ENCODE measurements around the gene WASF2.

WASF2 gene

DNA sequence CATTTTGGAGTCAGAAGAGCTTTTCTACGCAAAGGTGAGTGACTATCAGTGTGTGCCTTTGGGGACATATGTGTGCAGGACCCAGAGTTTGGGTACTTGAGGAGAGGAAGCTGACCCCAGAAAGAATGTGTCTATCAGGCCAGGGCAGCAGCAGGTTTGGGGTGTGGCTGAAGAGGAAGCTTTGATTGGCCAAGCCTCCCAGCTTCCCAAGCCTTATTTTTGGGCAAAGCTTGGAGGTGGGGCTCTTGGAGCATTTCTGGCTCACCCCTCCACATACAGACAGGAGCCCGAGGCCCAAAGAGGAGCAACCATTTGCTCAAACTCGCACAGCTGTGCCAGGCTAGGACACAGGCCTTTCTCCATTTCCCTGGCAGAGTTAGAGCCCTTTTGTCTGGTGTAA lies 92.9 kb downstream of the WASF2 start:
- H4K20me1 ChIP-seq (ENCODE audit: insufficient read depth, low read length), result no peaks in the 10 kb centered on the region
- ATAC-seq (ENCODE audit: insufficient read depth, low read depth) (no peak), DNase-seq (no peak)
- peaks cover 5% of the 10 kb centered on the region; the same call in 1 of the 2 replicates for H3K4me1 ChIP-seq (ENCODE audit: insufficient read depth, low read length)
- no peaks in the 10 kb centered on the region for H3K36me3 ChIP-seq (ENCODE audit: insufficient read depth, low read length)
- no peak overlapping the region for H3K27ac ChIP-seq (ENCODE audit: low read length)
- H2AFZ ChIP-seq (ENCODE audit: low read depth, low read length), result no peak overlapping the region
- no peaks in the 10 kb centered on the region for H3K79me2 ChIP-seq (ENCODE audit: insufficient read depth, low read length)
- no peak overlapping the region for H3K9ac ChIP-seq (ENCODE audit: low read depth, low read length)
- no peaks in the 10 kb centered on the region for H3K27me3 ChIP-seq (ENCODE audit: insufficient read depth, low read length, poor library complexity)
- no peak overlapping the region for H3K4me2 ChIP-seq (ENCODE audit: insufficient read depth, low read length)
- no peak overlapping the region for H3K4me3 ChIP-seq (ENCODE audit: low read depth in 1 of 2, low read length in 2 of 2)
- TF ChIP-seq, protein P1, sequence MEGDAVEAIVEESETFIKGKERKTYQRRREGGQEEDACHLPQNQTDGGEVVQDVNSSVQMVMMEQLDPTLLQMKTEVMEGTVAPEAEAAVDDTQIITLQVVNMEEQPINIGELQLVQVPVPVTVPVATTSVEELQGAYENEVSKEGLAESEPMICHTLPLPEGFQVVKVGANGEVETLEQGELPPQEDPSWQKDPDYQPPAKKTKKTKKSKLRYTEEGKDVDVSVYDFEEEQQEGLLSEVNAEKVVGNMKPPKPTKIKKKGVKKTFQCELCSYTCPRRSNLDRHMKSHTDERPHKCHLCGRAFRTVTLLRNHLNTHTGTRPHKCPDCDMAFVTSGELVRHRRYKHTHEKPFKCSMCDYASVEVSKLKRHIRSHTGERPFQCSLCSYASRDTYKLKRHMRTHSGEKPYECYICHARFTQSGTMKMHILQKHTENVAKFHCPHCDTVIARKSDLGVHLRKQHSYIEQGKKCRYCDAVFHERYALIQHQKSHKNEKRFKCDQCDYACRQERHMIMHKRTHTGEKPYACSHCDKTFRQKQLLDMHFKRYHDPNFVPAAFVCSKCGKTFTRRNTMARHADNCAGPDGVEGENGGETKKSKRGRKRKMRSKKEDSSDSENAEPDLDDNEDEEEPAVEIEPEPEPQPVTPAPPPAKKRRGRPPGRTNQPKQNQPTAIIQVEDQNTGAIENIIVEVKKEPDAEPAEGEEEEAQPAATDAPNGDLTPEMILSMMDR (IDR thresholded peaks at IDR 0.05; ENCODE audit: borderline replicate concordance, extremely low read depth, low read length, poor library complexity, severe bottlenecking), result no peak
- TF ChIP-seq EZH2 (IDR thresholded peaks at IDR 0.05; ENCODE audit: borderline replicate concordance, low read depth, low read length, severe bottlenecking), result no peak
- no peaks in the 10 kb centered on the region for H3K9me3 ChIP-seq (ENCODE audit: insufficient read depth, low read length, severe bottlenecking)

DNA sequence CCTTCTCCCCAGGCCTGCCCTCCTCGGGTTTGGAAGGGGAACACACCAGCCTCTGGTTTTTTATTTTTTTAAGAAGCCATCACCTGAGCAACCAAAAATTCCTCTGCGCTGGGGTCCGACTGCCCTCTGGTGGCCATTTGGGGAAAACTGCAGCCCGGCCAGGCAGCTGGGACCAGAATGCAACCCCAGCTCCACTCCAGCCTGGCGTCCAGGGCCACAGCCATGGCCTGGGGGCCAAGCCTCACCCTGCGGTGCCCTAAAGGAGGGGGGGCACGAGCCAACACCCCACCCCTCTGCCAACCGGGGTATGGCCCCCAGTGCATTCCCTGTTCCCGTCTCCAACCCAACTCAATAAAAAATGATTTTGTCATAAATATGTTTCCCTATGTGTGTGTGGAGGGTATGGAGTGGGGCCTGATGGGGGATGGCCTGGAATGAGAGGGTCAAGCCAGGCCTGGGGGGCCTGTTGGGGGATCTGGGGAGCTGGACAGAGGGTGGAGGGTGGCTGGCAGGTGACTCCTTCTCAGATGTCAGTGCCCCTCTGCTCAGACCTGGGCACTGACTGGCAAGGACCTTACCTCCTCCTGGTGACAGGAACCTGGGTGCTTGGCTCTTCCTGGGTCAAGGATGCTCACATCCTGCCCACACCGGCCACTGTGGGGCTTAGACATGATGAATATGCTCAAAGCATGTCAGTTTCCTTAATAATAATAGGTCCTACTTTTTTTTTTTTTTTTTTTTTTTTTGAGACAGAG lies 94.3 kb downstream of the WASF2 start:
- Histone ChIP-seq H3K27ac (ENCODE audit: low read length) (no peak overlapping the region), H2AFZ (ENCODE audit: low read depth, low read length) (peak overlapping the region; percentile 67), H3K4me2 (ENCODE audit: insufficient read depth, low read length) (no peak overlapping the region)

DNA sequence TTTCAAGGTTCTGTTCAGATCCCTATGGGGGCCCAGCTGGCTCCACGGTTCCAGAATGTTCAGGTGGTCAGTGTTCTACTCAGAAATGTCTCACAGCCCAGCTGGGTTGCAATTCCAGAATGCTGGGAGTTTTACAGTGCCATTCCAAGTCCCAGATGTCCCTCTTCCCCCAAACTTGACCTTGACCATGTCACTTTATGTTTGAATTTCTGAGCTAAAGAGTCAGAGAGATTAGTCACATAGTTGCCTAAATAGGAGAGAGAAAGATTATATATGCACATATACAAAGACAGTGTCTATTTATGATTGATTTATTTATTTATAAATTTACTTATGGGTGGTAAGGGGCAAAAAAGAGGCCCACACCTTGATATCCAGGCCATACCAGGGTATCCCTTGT lies 95.0 kb downstream of the WASF2 start:
- no peaks in the 10 kb centered on the region for H3K79me2 ChIP-seq (ENCODE audit: insufficient read depth, low read length)
- DNase-seq, result no peak
- no peaks in the 10 kb centered on the region for H3K27me3 ChIP-seq (ENCODE audit: insufficient read depth, low read length, poor library complexity)
- H4K20me1 ChIP-seq (ENCODE audit: insufficient read depth, low read length), result no peaks in the 10 kb centered on the region
- H3K27ac ChIP-seq (ENCODE audit: low read length), result no peak overlapping the region
- no peak overlapping the region for H3K9ac ChIP-seq (ENCODE audit: low read depth, low read length)
- no peak overlapping the region for H2AFZ ChIP-seq (ENCODE audit: low read depth, low read length)
- H3K36me3 ChIP-seq (ENCODE audit: insufficient read depth, low read length), result no peaks in the 10 kb centered on the region
- no peaks in the 10 kb centered on the region for H3K9me3 ChIP-seq (ENCODE audit: insufficient read depth, low read length, severe bottlenecking)
- no peak for ATAC-seq (ENCODE audit: insufficient read depth, low read depth)
- peaks cover 5% of the 10 kb centered on the region; the same call in 1 of the 2 replicates for H3K4me1 ChIP-seq (ENCODE audit: insufficient read depth, low read length)
- H3K4me2 ChIP-seq (ENCODE audit: insufficient read depth, low read length), result no peak overlapping the region
- H3K4me3 ChIP-seq (ENCODE audit: low read depth in 1 of 2, low read length in 2 of 2), result no peak overlapping the region
- TF ChIP-seq, protein P1 (IDR thresholded peaks at IDR 0.05; ENCODE audit: borderline replicate concordance, extremely low read depth, low read length, poor library complexity, severe bottlenecking), result no peak
- no peak for TF ChIP-seq EZH2 (IDR thresholded peaks at IDR 0.05; ENCODE audit: borderline replicate concordance, low read depth, low read length, severe bottlenecking)

More for the DNA sequence above, 94.3 kb downstream of the WASF2 start:
- Histone ChIP-seq H3K36me3 (ENCODE audit: insufficient read depth, low read length) (no peaks in the 10 kb centered on the region), H3K9ac (ENCODE audit: low read depth, low read length) (peak overlapping the region; percentile 15; the same call in 1 of the 2 replicates), H4K20me1 (ENCODE audit: insufficient read depth, low read length) (no peaks in the 10 kb centered on the region), H3K4me1 (ENCODE audit: insufficient read depth, low read length) (peaks cover 5% of the 10 kb centered on the region; the same call in 1 of the 2 replicates), H3K9me3 (ENCODE audit: insufficient read depth, low read length, severe bottlenecking) (no peaks in the 10 kb centered on the region), H3K27me3 (ENCODE audit: insufficient read depth, low read length, poor library complexity) (no peaks in the 10 kb centered on the region), H3K4me3 (ENCODE audit: low read depth in 1 of 2, low read length in 2 of 2) (no peak overlapping the region), H3K79me2 (ENCODE audit: insufficient read depth, low read length) (no peaks in the 10 kb centered on the region)
- DNase-seq, result peak; percentile 79
- ATAC-seq (ENCODE audit: insufficient read depth, low read depth), result peak; percentile 81
- TF ChIP-seq, protein P1 (IDR thresholded peaks at IDR 0.05; ENCODE audit: borderline replicate concordance, extremely low read depth, low read length, poor library complexity, severe bottlenecking), result peak; percentile 94
- no peak for TF ChIP-seq EZH2 (IDR thresholded peaks at IDR 0.05; ENCODE audit: borderline replicate concordance, low read depth, low read length, severe bottlenecking)

Data from DND-41 (cell line).